Measurements from ENCODE around the gene TMBIM4. TPM values are rescaled to one million over a fixed set of nuclear protein-coding genes. Genes with fewer than 3 reads are reported as not detected.
A peak's percentile ranks its signal among the peaks of the same experiment; 100 is the strongest.

The TMBIM4 gene
- total RNA-seq, 6 experiments from 2014 or later = 72.3 to 88.9 (median 77.7) TPM

DNA sequence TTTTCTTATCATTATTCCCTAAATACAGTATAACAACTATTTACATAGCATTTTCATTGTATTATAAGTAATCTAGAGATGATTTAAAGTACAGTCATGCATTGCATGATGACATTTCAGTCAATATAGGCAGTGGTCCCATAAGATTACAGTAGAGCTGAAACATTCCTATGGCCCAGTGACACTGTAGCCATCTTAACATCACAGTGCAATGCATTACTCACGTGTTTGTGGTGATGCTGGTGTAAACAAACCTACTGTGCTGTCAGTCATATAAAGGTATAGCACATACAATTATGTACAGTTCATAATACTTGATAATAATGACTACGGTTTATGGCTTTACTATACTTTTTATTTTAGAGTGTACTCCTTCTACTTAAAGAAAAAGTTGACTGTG is 52.6 kb downstream of the TMBIM4 start:
- H3K27ac ChIP-seq = no peak overlapping the region
- no peak for DNase-seq
- WGBS (ENCODE audit: insufficient coverage, low coverage, low lambda C conversion rate, missing lambda C conversion rate) = 83% methylated on average over 2 of the region's 2 CpGs

DNA sequence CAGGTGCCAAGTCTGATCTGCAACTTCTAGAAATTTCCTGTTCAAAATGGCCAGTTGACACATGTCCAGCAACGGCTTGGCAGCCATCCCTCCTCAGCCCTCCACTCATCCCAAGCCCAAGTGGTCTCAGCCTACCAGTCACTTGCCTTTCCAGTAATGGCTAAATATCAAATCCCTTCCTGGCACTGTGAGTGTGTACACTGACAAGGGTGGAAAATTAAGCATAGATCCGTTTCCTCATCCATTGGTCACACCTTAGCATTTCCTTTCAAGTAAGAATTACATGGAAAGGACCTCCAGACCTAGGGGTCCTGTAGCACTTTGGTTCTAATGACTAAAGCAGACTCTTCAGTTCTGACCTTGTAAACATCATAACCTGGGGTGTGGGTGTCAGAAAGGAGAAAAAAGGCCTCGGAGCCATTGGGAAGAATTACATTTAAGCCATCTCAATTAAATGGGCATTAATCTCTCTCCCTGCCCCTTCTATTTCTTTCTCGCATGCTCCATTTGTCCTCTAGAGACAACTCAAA is 54.7 kb downstream of the TMBIM4 start:
- Histone ChIP-seq H3K27ac (no peak overlapping the region), H3K9me3 (no peaks in the 10 kb centered on the region), H3K36me3 (no peaks in the 10 kb centered on the region), H3K27me3 (no peaks in the 10 kb centered on the region), H3K4me1 (peaks cover 0 to 4% (median 0%) of the 10 kb centered on the region in 4 donors), H3K4me3 (no peak overlapping the region)
- WGBS (ENCODE audit: insufficient coverage, low coverage, low lambda C conversion rate, missing lambda C conversion rate) = 80% methylated on average over 4 of the region's 4 CpGs
- ATAC-seq (no peak), DNase-seq (no peak)
- intact Hi-C loops (cut with DNase I) = no loop called here
- TF ChIP-seq POLR2A (IDR thresholded peaks at IDR 0.05) = no peak
- TF ChIP-seq, protein P1, sequence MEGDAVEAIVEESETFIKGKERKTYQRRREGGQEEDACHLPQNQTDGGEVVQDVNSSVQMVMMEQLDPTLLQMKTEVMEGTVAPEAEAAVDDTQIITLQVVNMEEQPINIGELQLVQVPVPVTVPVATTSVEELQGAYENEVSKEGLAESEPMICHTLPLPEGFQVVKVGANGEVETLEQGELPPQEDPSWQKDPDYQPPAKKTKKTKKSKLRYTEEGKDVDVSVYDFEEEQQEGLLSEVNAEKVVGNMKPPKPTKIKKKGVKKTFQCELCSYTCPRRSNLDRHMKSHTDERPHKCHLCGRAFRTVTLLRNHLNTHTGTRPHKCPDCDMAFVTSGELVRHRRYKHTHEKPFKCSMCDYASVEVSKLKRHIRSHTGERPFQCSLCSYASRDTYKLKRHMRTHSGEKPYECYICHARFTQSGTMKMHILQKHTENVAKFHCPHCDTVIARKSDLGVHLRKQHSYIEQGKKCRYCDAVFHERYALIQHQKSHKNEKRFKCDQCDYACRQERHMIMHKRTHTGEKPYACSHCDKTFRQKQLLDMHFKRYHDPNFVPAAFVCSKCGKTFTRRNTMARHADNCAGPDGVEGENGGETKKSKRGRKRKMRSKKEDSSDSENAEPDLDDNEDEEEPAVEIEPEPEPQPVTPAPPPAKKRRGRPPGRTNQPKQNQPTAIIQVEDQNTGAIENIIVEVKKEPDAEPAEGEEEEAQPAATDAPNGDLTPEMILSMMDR (IDR thresholded peaks at IDR 0.05) = no peak

More for the DNA sequence above, 52.6 kb downstream of the TMBIM4 start:
- no peaks in the 10 kb centered on the region for H3K9me3 ChIP-seq
- H3K4me3 ChIP-seq = no peak overlapping the region
- intact Hi-C loops (cut with DNase I) = no loop called here
- peaks cover 0 to 5% (median 2%) of the 10 kb centered on the region in 4 donors for H3K36me3 ChIP-seq
- ATAC-seq = no peak
- H3K4me1 ChIP-seq = peaks cover 0 to 4% (median 0%) of the 10 kb centered on the region in 4 donors
- TF ChIP-seq, protein P1 (IDR thresholded peaks at IDR 0.05) = no peak
- no peak for TF ChIP-seq POLR2A (IDR thresholded peaks at IDR 0.05)
- no peaks in the 10 kb centered on the region for H3K27me3 ChIP-seq

DNA sequence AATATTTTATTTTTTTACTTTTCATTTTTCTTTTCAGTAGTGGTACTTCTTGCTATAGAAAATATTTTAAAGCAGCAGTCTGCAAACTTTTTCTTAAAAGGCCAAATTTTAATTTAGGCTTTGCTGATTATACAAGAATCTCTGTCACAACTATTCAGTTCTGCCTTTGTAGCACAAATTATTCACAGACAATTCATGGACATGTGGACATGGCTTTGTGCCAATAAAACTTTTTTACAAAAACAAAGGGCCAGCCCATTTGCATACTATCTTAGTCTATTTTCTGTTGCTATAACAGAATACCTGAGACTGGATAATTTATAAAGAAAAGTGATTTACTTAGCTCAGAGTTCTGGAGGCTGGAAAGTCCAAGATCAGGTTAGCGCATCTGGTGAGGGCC is 56.3 kb downstream of the TMBIM4 start:
- no peak for ATAC-seq
- 71% methylated on average over 1 of the region's 1 CpG for WGBS (ENCODE audit: insufficient coverage, low coverage, low lambda C conversion rate, missing lambda C conversion rate)

DNA sequence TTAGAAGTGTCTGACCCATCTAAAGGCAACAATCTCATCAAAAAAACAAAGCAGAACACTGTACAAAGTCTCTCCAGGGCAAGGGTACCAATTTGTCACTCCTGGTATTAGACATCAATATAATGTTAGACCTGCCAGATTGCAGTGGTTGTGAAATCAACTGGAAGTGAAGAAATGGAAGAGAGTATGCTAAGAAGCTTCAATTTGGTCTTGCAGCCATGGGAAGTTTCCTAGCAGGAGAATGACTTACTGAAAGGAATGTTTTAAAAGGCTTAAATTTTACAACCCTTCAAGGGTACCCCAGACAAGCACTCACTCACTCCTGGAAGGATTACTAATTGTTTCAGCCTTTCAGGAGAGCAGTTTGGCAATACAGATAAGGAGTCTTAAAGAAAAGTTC is 58.2 kb downstream of the TMBIM4 start:
- no peak overlapping the region for H3K27ac ChIP-seq
- H3K27me3 ChIP-seq = no peaks in the 10 kb centered on the region
- H3K36me3 ChIP-seq = no peaks in the 10 kb centered on the region
- intact Hi-C loops (cut with DNase I) = no loop called here
- ATAC-seq = peak in 1 of 4 donors; percentile 17
- H3K4me1 ChIP-seq = no peaks in the 10 kb centered on the region
- TF ChIP-seq, protein P1 (IDR thresholded peaks at IDR 0.05) = no peak
- TF ChIP-seq POLR2A (IDR thresholded peaks at IDR 0.05) = no peak
- H3K9me3 ChIP-seq = no peaks in the 10 kb centered on the region
- no peak for DNase-seq
- H3K4me3 ChIP-seq = no peak overlapping the region

More for the DNA sequence above, 56.3 kb downstream of the TMBIM4 start:
- no peak for DNase-seq
- Histone ChIP-seq H3K27me3 (no peaks in the 10 kb centered on the region), H3K4me1 (no peaks in the 10 kb centered on the region), H3K9me3 (no peaks in the 10 kb centered on the region), H3K27ac (no peak overlapping the region), H3K4me3 (no peak overlapping the region), H3K36me3 (no peaks in the 10 kb centered on the region)
- TF ChIP-seq, protein P1 (IDR thresholded peaks at IDR 0.05) = no peak
- no peak for TF ChIP-seq POLR2A (IDR thresholded peaks at IDR 0.05)
- intact Hi-C loops (cut with DNase I) = no loop called here

DNA sequence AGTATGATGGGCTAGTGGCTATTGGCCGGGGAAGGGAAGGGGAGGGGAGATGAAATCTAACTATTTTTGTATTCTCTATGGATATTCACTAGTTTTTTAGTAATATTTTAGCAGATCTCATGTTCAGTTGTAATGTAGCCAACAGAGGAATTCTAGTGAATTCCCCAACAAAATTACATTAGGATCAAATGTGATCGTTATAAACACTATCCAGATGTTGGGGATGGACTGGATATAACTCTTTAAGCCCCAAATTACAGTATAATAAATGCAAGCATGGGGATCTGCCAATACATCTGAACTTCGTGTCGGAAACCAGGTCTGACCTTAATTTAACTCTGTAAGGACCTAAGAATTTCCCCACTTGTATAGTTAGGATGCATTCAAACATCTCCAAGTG is 60.7 kb downstream of the TMBIM4 start:
- no peak overlapping the region for H3K27ac ChIP-seq
- intact Hi-C loops (cut with DNase I) = no loop called here
- TF ChIP-seq POLR2A (IDR thresholded peaks at IDR 0.05) = no peak
- TF ChIP-seq, protein P1 (IDR thresholded peaks at IDR 0.05) = no peak
- H3K4me1 ChIP-seq = no peaks in the 10 kb centered on the region
- no peak for DNase-seq
- WGBS (ENCODE audit: insufficient coverage, low coverage, low lambda C conversion rate, missing lambda C conversion rate) = 75% methylated on average over 4 of the region's 4 CpGs
- no peaks in the 10 kb centered on the region for H3K27me3 ChIP-seq
- no peak overlapping the region for H3K4me3 ChIP-seq
- no peaks in the 10 kb centered on the region for H3K36me3 ChIP-seq
- H3K9me3 ChIP-seq = no peaks in the 10 kb centered on the region
- no peak for ATAC-seq

All from right lobe of liver (tissue), 6 donors.